Parathyroid adenoma (tissue), 2 donors: ENCODE results near the gene ATP6V0A1.

ENCODE experiments used
- H2AFZ ChIP-seq: fragments of 300-600 bp; sonication (generic); one replicate; pipeline ENCODE4 v1.7.0; 2017; ENCODE audit warnings: antibody characterized with exemption, mild to moderate bottlenecking
- H3K27ac ChIP-seq: fragments of 300-600 bp; sonication (generic); one replicate; pipeline ENCODE4 v1.7.0; 2017
- H3K27me3 ChIP-seq: fragments of 300-600 bp; sonication (generic); one replicate; pipeline ENCODE4 v1.7.0; 2017; ENCODE audit warnings: low read length; ENCODE audit not compliant: control insufficient read depth, insufficient read depth
- H3K36me3 ChIP-seq: fragments of 300-600 bp; sonication (generic); one replicate; pipeline ENCODE4 v1.7.0; 2017; ENCODE audit warnings: low read length; ENCODE audit not compliant: control insufficient read depth, insufficient read depth
- H3K4me1 ChIP-seq: fragments of 300-600 bp; sonication (generic); one replicate; pipeline ENCODE4 v1.7.0; 2017; ENCODE audit warnings: control low read depth
- H3K4me2 ChIP-seq: fragments of 300-600 bp; sonication (generic); one replicate; pipeline ENCODE4 v1.7.0; 2017; ENCODE audit warnings: low read length
- H3K4me3 ChIP-seq: fragments of 300-600 bp; sonication (generic); one replicate; pipeline ENCODE4 v1.7.0; 2017; ENCODE audit warnings: low read depth, low read length
- H3K79me2 ChIP-seq: fragments of 300-600 bp; sonication (generic); one replicate; pipeline ENCODE4 v1.7.0; 2017; ENCODE audit warnings: control low read depth
- H3K9ac ChIP-seq: fragments of 300-600 bp; sonication (generic); one replicate; pipeline ENCODE4 v1.7.0; 2017; ENCODE audit warnings: mild to moderate bottlenecking
- H3K9me3 ChIP-seq: fragments of 300-600 bp; sonication (generic); one replicate; pipeline ENCODE4 v1.7.0; 2017; ENCODE audit warnings: low read length; ENCODE audit not compliant: control insufficient read depth
- CTCF ChIP-seq: fragments of 300-600 bp; sonication (generic); IDR thresholded peaks from one replicate; pipeline ENCODE4 v1.7.0; 2017; ENCODE audit warnings: antibody characterized with exemption, mild to moderate bottlenecking
- donor health status: primary hyperparathyroidism.

The ATP6V0A1 gene

GRCh38 chr17:42563950-42564349 is 105.3 kb downstream of the ATP6V0A1 start:
- no peak for TF ChIP-seq CTCF
- Histone ChIP-seq H3K36me3 (no peaks in the 10 kb centered on the region), H3K9me3 (no peaks in the 10 kb centered on the region), H3K4me1 (peaks cover 24% of the 10 kb centered on the region), H3K27ac (no peak overlapping the region), H3K4me2 (peak overlapping the region; percentile 91), H3K9ac (no peak overlapping the region), H2AFZ (no peak overlapping the region), H3K79me2 (peaks cover 29% of the 10 kb centered on the region), H3K4me3 (peak overlapping the region; percentile 81), H3K27me3 (no peaks in the 10 kb centered on the region)

GRCh38 chr17:42564815-42565522 is 106.3 kb downstream of the ATP6V0A1 start:
- H3K79me2 ChIP-seq, result peaks cover 29% of the 10 kb centered on the region
- H3K4me1 ChIP-seq, result peaks cover 24% of the 10 kb centered on the region
- no peak overlapping the region for H3K9ac ChIP-seq
- H3K9me3 ChIP-seq, result no peaks in the 10 kb centered on the region
- no peaks in the 10 kb centered on the region for H3K27me3 ChIP-seq
- no peak overlapping the region for H3K27ac ChIP-seq
- no peaks in the 10 kb centered on the region for H3K36me3 ChIP-seq
- no peak overlapping the region for H3K4me2 ChIP-seq
- H3K4me3 ChIP-seq, result no peak overlapping the region
- H2AFZ ChIP-seq, result no peak overlapping the region
- no peak for TF ChIP-seq CTCF

GRCh38 chr17:42565523-42566214 is 107.0 kb downstream of the ATP6V0A1 start:
- no peak overlapping the region for H3K4me3 ChIP-seq
- peak overlapping the region; percentile 98 for H3K4me2 ChIP-seq
- no peak for TF ChIP-seq CTCF
- no peak overlapping the region for H2AFZ ChIP-seq
- no peaks in the 10 kb centered on the region for H3K36me3 ChIP-seq
- H3K27me3 ChIP-seq, result no peaks in the 10 kb centered on the region
- H3K27ac ChIP-seq, result peak overlapping the region; percentile 87
- H3K9ac ChIP-seq, result no peak overlapping the region
- peaks cover 29% of the 10 kb centered on the region for H3K79me2 ChIP-seq
- H3K9me3 ChIP-seq, result no peaks in the 10 kb centered on the region
- H3K4me1 ChIP-seq, result peaks cover 24% of the 10 kb centered on the region

DNA sequence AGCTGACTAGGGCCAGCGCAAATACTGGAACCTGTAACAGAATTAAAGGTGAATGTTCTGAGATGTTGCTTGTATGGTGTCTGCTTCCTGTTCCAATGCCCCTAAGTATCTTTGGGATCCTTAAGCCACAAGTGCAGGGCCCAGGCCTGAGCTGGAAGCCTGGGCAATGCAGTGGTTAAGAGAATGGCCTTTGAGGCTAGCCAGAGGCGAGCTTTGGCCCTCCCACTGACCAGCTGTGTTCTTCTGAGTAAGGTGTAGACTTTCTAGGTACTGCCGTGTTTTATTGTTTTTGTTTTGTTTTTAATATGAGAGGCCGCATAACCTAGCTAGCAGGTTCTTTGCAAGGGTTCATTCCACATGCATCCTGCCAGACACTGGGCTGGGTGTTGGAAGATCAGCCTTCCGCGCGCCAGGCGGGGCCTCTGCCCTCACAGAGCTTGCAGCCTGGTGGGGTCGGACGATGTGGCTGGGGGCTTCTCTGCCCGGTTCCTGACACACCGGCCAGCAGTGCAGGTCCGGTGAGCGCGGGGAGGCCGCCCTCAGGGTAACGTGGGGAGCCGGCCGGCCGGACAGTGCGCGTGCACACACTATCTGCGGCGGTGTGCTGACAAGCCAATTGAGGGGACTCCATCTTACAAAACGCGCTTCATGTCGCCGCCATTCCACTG is 107.7 kb downstream of the ATP6V0A1 start:
- H3K27me3 ChIP-seq, result no peaks in the 10 kb centered on the region
- H2AFZ ChIP-seq, result peak overlapping the region; percentile 96
- H3K4me3 ChIP-seq, result peak overlapping the region; percentile 80
- H3K79me2 ChIP-seq, result peaks cover 29% of the 10 kb centered on the region
- peak overlapping the region; percentile 87 for H3K27ac ChIP-seq
- H3K9me3 ChIP-seq, result no peaks in the 10 kb centered on the region
- TF ChIP-seq CTCF, result no peak
- H3K36me3 ChIP-seq, result no peaks in the 10 kb centered on the region
- peaks cover 24% of the 10 kb centered on the region for H3K4me1 ChIP-seq
- H3K4me2 ChIP-seq, result peak overlapping the region; percentile 98
- peak overlapping the region; percentile 72 for H3K9ac ChIP-seq
